ENCODE results near the gene ANTXR1.

ANTXR1 gene

DNA sequence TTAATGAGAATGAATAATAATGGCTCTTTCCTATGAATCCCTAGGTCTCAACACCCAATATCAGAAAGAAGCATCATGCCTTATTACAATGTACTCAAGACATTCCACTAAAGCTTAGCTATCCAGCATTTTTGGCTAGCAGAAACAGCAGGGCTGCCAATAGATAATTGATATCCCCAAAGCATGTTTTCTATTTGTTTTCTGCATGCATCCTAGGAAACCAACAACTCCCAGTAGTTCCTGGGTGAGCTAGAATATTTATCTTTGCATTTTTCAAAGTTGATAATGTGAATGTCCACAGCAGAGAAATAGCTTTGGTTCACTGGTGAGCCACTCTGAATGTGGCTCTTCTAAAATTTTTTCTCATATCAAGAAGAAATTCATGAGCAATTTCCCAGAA lies 5.8 kb upstream of the ANTXR1 start:
- DNase-seq (ENCODE audit: low spot score) = no peak

GRCh38 chr2:69007603-69008002 lies 5.4 kb upstream of the ANTXR1 start:
- no peak for DNase-seq (ENCODE audit: low spot score)

DNA sequence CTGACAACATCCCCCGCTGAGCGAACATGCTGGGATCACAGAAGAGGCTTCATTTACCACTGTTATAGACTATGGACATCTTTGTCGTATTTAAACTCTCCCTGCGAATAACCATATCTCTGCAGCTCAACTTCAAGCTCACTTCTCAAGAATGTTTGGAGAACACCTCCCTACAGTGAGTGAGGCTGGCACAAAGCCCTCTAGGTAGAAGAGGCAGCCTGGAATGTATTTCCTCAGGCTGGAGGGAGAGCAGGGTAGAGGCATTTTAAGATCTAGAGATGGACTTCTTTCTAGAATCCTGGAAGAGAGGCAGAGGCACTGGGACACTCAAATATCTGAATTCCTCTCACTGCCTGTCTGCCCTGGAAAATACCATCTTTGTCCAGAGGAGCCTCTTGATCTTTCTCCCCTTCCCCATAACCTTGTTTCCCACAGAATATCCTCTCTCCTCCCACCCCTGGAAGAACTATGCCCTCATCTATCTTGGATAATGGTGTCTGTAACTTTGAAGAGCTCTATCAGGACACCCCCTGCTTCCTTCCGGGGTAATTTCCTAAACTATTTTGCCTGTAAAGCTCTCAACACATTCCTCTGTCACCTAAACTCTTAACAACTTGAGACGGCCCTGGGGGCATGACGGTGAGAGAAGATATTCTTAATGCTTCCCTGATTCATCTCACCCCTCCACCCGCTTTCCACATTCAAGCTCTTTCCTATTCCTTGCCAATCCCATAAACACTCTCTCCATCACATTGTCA lies 2.4 kb upstream of the ANTXR1 start:
- DNase-seq (ENCODE audit: low spot score) = no peak

- no peak for DNase-seq (ENCODE audit: low spot score)
Observed at GRCh38 chr2:69011611-69012157, 1.3 kb upstream of the ANTXR1 start.

DNA sequence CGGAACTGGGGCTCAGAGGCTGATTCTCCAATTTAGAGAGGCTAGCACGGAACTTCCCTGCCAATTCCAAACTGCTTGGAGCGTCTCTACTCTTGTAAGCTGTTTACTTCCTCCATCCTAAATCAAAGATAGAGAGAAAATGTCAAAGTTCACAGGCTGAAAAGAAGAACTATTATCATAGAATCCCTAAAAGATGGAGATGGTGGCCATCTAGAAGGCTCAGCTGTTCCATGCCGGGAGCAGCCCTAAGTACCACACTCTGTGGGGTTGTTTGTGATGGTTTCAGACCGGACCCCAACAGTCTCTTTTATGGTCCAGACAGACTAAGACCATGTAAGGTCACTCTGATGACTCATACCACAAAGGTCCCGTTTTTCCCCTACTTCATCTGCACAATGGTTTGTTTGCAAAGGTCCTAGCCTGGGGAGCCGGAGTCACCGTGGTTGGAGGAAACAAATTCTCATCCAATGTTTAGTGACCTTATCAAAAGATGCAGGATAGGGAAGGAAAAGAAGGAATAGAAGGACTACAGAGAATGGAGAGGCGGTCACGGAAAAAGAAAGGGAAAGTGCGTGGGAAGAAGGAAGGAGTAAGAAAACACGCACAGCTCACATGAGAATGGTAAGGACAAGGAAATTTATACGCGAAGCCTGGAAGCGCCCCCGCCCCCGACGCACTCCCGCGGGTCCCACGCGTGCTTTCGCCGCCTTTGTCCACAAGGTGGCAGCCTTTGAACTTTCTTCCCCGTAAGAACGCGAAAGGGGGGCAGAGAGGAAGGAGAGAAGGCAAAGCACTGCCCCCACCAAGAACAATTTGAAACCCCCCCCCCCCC lies 453 bp upstream of the ANTXR1 start:
- no peak for DNase-seq (ENCODE audit: low spot score)

DNA sequence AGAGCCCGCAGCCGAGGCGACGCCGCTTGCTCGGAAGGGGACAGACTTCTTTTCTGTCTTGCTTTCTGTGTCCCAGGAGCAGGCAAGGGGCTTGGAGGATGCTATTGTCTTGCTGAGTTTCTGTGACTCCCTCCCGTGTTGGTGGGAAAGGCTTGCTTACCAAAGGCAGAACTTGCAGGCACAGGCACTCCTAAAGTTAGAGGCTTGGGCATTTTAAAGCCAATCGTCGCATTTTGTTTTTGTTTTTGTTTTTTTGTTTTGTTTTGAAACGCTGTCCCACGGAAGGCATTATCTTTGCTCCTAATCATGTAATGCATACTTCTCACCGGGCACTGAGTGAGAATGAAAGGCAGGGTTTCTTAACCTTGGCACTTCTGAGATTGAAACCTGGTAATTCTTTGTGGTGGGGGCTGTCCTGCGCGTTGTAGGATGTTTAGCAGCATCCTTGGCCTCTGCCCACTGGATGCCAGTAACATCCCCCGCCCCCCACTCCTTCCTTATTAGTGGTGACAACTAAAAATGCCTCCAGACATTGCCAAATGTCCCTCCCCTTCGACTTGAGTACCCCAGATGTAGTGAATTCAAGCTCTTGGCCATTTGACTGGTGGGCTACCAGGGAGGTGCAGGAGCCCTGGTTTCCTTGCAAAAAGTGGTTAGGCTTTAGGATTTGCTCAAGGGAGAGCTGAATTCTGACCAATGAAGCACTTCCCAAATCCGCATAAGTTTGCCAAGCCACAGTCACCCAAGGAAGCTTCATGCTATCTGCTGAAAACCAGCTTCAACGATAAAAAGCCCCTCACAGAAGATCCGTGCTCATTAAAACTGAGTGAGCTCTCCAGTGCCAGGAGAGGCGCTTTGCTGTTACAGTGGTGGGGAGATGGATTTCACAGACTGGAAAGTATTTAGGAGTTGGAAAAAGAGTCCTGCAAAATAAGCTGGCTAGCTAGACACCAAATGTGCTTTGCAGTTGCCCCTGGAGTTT lies 1.2 kb downstream of the ANTXR1 start:
- DNase-seq (ENCODE audit: low spot score) = no peak

- DNase-seq (ENCODE audit: low spot score) = no peak
Observed at GRCh38 chr2:69017080-69017479, 4.1 kb downstream of the ANTXR1 start.

GRCh38 chr2:69017835-69018234 lies 4.9 kb downstream of the ANTXR1 start:
- no peak for DNase-seq (ENCODE audit: low spot score)

DNA sequence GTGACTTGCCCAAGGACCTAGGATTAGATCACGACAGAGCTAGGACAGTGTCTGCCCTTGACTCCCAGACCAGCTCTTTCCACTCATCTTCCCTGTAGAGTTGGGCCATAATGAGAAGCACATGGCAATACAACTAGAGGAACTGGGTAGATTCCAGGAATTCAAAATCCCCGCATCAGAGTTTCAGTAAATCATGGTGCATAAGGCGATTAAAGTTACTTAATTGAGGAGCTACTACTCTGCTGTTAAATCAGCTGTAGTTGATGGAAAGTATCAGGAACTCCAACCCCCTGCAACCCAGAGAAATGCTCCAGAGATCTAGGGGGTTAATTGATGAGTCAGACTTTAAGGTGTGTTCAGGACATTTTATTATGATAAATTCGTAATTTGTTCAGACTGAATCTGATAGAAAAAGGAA lies 5.7 kb downstream of the ANTXR1 start:
- no peak for DNase-seq (ENCODE audit: low spot score)

- DNase-seq (ENCODE audit: low spot score) = no peak
Observed at GRCh38 chr2:69020496-69021426, 7.8 kb downstream of the ANTXR1 start.

DNA sequence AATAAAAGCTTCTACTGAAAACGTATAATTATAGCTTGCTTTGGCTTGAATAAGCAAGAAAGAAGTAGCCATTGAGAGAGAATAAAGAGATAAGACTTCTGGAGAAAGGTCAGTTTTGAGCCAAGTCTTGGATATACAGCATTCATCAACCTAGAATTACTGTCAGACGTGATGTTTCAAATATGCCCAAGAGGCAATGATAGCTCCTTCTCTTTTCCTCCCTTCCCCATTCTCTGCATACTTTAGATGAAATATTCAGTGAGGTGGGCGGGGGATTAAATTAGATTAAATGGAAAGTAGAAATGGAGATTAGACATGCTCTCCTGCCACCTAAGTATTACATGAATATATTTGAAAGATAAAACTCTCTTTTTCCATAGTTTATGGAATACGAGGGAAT lies 8.7 kb downstream of the ANTXR1 start:
- no peak for DNase-seq (ENCODE audit: low spot score)

DNA sequence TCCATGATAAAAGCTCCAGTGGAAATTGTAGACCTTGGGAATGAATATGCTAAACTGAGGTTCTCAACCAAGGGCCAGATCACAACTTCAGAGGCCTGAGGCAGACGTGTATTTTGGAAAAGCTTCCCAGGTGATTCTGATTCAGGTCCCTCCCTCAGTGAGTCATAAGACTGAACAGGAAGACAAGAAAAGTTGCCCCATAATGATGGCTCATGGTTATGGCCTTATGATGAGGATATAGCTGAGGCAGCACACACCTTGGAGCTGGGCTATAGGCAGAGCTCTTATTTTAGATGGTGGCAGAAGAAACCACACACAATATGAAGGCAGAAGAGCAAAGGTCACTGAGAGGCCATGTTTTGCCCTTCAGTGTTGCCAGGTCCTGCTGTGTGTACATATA lies 9.6 kb downstream of the ANTXR1 start:
- DNase-seq (ENCODE audit: low spot score) = no peak

DNA sequence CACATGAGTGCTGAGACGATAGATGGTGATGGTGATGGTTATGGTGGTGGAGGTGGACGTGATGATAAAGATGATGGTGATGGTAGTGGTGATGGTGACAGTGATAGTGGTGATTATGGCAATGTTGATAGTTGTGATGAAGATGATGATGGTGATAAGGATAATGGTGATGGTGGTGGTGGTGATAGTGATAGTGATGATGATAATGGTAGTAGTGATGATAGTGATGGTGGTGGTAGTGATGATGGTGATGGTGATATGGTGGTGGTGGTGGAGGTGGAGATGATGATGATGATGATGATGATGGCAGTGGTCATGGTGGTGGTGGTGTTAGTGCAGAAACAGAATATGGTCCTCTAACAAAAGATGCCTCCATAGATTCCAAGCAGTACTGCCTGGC lies 10.3 kb downstream of the ANTXR1 start:
- DNase-seq (ENCODE audit: low spot score) = no peak

- DNase-seq (ENCODE audit: low spot score) = peak; percentile 25
Observed at GRCh38 chr2:69026026-69026425, 13.0 kb downstream of the ANTXR1 start.

GRCh38 chr2:69026691-69027459 lies 13.9 kb downstream of the ANTXR1 start:
- no peak for DNase-seq (ENCODE audit: low spot score)

DNA sequence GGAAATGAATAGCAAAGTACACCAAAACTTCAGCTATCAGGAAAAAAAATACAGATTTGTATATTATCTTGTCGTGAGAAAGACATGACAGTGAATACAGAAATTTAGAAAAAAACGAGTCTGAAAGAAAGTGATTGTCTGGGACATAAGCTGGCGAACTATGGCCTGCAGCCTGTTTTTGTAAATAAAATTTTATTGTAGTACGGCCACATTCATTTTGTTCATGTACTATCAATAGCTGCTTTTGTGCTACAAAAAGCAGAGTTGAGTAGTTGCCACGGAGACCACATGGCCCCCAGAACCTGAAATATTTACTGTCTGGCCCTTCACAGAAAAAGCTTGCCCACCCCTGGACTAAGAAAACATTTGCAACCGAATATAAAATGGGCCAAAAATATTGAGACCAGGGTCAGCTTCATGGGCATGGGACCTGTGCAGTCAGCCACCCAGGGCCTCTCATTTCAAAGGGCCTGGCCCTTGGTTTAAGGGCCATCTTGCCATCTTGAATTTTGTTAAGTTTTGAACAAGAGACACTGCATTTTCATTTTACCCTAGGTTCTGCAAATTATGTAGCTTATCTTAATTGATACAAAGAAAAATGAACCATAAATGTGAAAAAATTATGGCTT lies 17.9 kb downstream of the ANTXR1 start:
- no peak for DNase-seq (ENCODE audit: low spot score)

DNA sequence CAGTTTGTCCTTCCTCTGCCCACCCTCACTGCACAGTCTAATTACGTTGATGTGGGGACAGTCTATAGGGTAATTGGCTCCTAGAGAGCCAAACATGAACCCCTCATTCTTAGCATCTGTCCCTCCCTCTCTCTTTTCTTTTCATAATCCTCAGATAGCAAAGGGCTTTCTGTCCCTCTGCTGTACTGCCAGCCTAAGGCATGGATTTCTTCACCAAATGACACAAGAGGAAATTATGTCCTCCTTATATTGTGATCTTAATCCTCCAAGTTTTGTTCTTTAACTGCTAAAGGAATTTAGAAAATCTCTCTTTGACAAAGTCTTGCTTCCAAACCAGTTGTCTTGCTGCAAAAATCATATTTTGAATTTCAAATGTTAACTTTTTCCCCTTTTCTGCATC lies 18.5 kb downstream of the ANTXR1 start:
- DNase-seq (ENCODE audit: low spot score) = no peak

DNA sequence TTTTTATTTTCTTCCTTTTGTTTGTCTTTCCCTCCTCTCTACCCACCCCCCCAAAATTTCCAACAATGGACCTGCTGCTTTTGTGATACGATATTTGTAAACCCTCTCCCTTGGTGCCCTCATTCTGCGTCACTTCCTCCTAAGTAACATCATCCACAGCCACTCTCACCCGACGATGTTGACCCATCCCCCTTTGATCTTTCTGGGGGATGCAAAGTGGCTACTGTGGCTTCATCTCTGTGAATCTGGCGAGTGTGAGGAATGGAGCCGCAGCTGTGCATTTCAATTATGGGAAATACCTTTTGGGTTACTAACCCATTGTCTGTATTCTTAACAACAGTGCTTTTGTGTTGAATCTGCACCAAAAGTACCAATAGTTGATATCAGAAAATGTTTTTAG lies 19.4 kb downstream of the ANTXR1 start:
- DNase-seq (ENCODE audit: low spot score) = no peak

DNA sequence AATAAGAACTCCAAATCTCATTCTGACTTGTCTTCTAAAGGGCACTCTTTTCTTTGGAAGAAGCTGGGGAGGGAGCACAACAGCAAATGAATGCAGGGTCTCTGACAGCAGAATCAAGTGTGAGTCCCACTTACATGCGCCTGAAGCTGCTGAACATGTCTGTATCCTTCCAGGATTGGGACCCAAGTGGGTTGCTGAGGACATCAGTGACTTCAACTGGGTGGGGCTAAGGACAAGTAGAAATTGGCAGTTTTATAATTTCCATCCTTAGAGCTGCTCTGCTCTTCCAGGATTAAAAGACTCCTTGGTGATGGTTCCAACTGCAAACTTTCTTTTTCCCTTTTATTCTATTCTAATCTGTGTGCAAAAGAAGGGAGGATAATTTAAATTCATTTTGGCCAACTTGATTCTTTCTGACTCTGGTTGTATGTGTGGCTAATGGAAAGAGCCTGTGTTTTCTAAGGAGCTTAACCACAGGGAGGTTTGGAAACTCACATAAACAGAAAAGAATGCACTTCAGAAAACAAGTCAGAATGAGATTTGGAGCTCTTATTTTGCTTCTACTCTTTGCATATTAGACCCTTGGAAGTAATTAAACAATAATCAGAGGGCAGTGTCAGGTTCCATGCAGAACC lies 20.6 kb downstream of the ANTXR1 start:
- no peak for DNase-seq (ENCODE audit: low spot score)

All from hematopoietic multipotent progenitor cell treated with erythropoietin and hydrocortisone succinate and interleukin-3 and kit ligand, for 17 days (in vitro differentiated cells).